HUES48 (cell line): Measurements from ENCODE around the gene HOTAIR.

Experiments used
- H3K27ac ChIP-seq: one replicate; pipeline ENCODE4 v1.7.0; 2013; ENCODE audit warnings: low read depth, low read length, inconsistent platforms
- H3K27me3 ChIP-seq: 2 replicates; pipeline ENCODE4 v1.6.1; 2013; ENCODE audit warnings: mild to moderate bottlenecking, low read length; ENCODE audit not compliant: control insufficient read depth, insufficient read depth
- H3K36me3 ChIP-seq: 2 replicates; pipeline ENCODE4 v1.6.1; 2013; ENCODE audit warnings: low read length; ENCODE audit not compliant: control insufficient read depth, insufficient read depth
- H3K4me1 ChIP-seq: 2 replicates; pipeline ENCODE4 v1.6.1; 2013; ENCODE audit warnings: mild to moderate bottlenecking, low read length; ENCODE audit not compliant: control insufficient read depth, insufficient read depth
- H3K4me3 ChIP-seq: 2 replicates; pipeline ENCODE4 v1.5.1; 2013; ENCODE audit warnings: mild to moderate bottlenecking, low read depth, low read length
- H3K9ac ChIP-seq: 2 replicates; pipeline ENCODE4 v1.6.1; 2013; ENCODE audit warnings: mild to moderate bottlenecking, low read depth, low read length, moderate library complexity
- H3K9me3 ChIP-seq: 2 replicates; pipeline ENCODE4 v1.6.1; 2013; ENCODE audit warnings: low read length; ENCODE audit not compliant: control insufficient read depth, insufficient read depth

Gene HOTAIR

DNA sequence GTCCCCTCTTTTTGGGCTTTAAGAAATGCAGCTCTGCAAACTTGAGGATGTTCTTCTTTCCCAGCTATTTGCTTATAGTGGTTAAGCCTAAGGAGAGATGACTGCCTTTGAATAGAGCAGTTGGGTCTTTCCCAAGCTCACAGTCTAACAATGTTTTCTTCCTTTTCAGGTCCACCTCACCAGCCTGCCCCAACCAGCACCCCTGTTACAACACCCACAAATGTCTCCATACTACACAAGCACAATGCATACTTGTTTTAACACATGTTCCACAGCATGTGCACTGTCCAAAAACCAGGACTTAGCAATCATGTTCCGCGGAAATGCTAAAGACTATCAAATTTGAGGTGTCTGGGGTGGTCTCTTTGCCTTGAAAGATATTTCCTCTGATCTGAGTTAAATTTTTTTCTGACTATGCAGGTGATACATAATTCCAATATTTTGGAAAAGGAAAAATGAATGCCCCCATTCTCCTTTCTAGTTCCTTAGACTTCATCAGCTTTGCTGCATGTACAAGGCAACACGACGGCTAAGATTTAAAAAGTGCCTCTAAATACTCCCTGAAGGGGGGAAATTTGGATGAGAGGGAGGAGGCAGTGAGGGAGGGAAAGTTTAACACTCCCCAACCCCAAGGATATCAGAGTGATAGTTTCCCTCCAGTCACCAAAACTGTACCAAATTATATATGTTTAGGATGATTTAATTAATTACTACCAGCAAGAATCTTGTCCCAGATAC is 42.7 kb downstream of the HOTAIR start:
- H3K9ac ChIP-seq: no peak overlapping the region
- H3K9me3 ChIP-seq: no peaks in the 10 kb centered on the region
- no peak overlapping the region for H3K4me3 ChIP-seq
- H3K27me3 ChIP-seq: peaks cover 100% of the 10 kb centered on the region
- no peaks in the 10 kb centered on the region for H3K36me3 ChIP-seq
- H3K4me1 ChIP-seq: no peaks in the 10 kb centered on the region
- no peak overlapping the region for H3K27ac ChIP-seq

DNA sequence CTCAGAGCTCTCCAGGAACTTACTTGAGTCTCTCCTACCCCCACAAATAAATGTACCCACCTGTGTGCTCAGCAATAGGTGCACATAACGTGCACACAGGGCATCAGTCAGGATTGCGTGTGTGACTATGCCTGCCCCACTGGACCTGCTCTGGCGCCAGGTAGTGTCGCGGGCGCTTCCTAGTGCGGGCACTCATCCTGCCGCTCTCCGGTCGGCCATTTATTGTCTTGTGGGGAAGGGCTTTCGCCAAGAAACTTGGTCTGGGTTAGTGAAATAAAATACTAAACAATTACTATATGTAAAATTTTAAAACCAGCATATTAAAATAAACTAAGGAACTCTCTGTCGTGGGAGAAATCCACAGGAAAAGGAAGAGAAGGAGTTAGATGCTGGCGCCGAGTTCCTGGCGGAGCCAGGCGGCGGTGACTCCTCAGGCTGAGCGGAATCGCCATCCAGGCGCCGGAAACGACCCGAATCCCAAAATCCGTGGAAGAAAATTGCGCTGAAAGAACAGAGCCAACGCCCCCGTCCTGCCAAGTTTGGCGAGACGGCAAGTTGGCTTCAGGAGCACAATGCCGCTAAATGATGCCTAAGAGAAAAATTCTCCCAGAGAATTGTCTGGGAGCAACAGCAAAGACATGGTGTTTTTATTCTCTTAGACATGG is 44.0 kb downstream of the HOTAIR start:
- Histone ChIP-seq H3K4me1 (no peaks in the 10 kb centered on the region), H3K9me3 (no peaks in the 10 kb centered on the region), H3K9ac (no peak overlapping the region), H3K4me3 (no peak overlapping the region), H3K27me3 (peaks cover 100% of the 10 kb centered on the region), H3K36me3 (no peaks in the 10 kb centered on the region), H3K27ac (no peak overlapping the region)

- H3K4me1 ChIP-seq: no peaks in the 10 kb centered on the region
- H3K9ac ChIP-seq: no peak overlapping the region
- no peaks in the 10 kb centered on the region for H3K9me3 ChIP-seq
- no peaks in the 10 kb centered on the region for H3K36me3 ChIP-seq
- H3K27ac ChIP-seq: no peak overlapping the region
- no peak overlapping the region for H3K4me3 ChIP-seq
- H3K27me3 ChIP-seq: peaks cover 100% of the 10 kb centered on the region
Observed at GRCh38 chr12:53929527-53929926, 45.2 kb downstream of the HOTAIR start.

- Histone ChIP-seq H3K27me3 (peaks cover 100% of the 10 kb centered on the region), H3K9me3 (no peaks in the 10 kb centered on the region), H3K4me1 (no peaks in the 10 kb centered on the region), H3K36me3 (no peaks in the 10 kb centered on the region), H3K4me3 (no peak overlapping the region), H3K9ac (no peak overlapping the region), H3K27ac (no peak overlapping the region)
Observed at GRCh38 chr12:53928054-53928835, 46.5 kb downstream of the HOTAIR start.

GRCh38 chr12:53927220-53928029 is 47.3 kb downstream of the HOTAIR start:
- H3K9me3 ChIP-seq: no peaks in the 10 kb centered on the region
- H3K4me3 ChIP-seq: no peak overlapping the region
- H3K36me3 ChIP-seq: no peaks in the 10 kb centered on the region
- H3K9ac ChIP-seq: no peak overlapping the region
- H3K27ac ChIP-seq: no peak overlapping the region
- peaks cover 100% of the 10 kb centered on the region for H3K27me3 ChIP-seq
- H3K4me1 ChIP-seq: no peaks in the 10 kb centered on the region

- peaks cover 100% of the 10 kb centered on the region for H3K27me3 ChIP-seq
Observed at GRCh38 chr12:53924521-53925405, 50.0 kb downstream of the HOTAIR start.

GRCh38 chr12:53916788-53917655 is 57.7 kb downstream of the HOTAIR start:
- H3K27me3 ChIP-seq: peaks cover 60% of the 10 kb centered on the region
- no peak overlapping the region for H3K27ac ChIP-seq
- H3K9me3 ChIP-seq: no peaks in the 10 kb centered on the region

More at GRCh38 chr12:53924521-53925405, 50.0 kb downstream of the HOTAIR start:
- no peak overlapping the region for H3K4me3 ChIP-seq
- H3K4me1 ChIP-seq: no peaks in the 10 kb centered on the region
- H3K9me3 ChIP-seq: no peaks in the 10 kb centered on the region
- H3K9ac ChIP-seq: no peak overlapping the region
- H3K36me3 ChIP-seq: no peaks in the 10 kb centered on the region
- H3K27ac ChIP-seq: no peak overlapping the region

More at GRCh38 chr12:53916788-53917655, 57.7 kb downstream of the HOTAIR start:
- Histone ChIP-seq H3K9ac (no peak overlapping the region), H3K36me3 (no peaks in the 10 kb centered on the region), H3K4me1 (no peaks in the 10 kb centered on the region), H3K4me3 (no peak overlapping the region)
